PC-3 (cell line): Measurements from ENCODE around the gene RHBG. TPM values are rescaled to one million over a fixed set of nuclear protein-coding genes. Genes with fewer than 3 reads are reported as not detected.

Experiments used
- ATAC-seq: fragments of 200-7000 bp; cut with Tn5 transposase; 2 replicates; pipeline ENCODE4 v1.9.1; 2020; ENCODE audit warnings: mild to moderate bottlenecking, moderate library complexity
- BruUV-seq: library from RNA; stranded (reverse); fragments of 400-500 nt; replicated peaks from 2 replicates; lab custom pipeline; 2021; lab: Mats Ljungman, UMichigan
- CTCF ChIA-PET: fragments of 300-600 bp; sonication (Branson Sonifier 250); formaldehyde crosslinking; loops from one replicate; lab custom pipeline; 2022; ENCODE audit warnings: antibody characterized with exemption; lab: Charles Lee
- POLR2A ChIA-PET: fragments of 300-600 bp; sonication (Branson Sonifier 250); formaldehyde crosslinking; loops from one replicate; lab custom pipeline; 2022; ENCODE audit warnings: antibody characterized with exemption; ENCODE audit not compliant: unreplicated experiment; lab: Charles Lee
- DNase-seq: peaks from one replicate; pipeline ENCODE4 v3.0.0-alpha.2; 2015
- H2AFZ ChIP-seq: fragments of 300-600 bp; sonication (generic); 2 replicates; pipeline ENCODE4 v1.6.0; 2016; ENCODE audit warnings: antibody characterized with exemption, low read length
- H3F3A ChIP-seq: fragments of 300-600 bp; sonication (generic); one replicate; pipeline ENCODE4 v1.6.0; 2017; ENCODE audit warnings: antibody characterized with exemption, low read length, control low read depth, mild to moderate bottlenecking; ENCODE audit not compliant: unreplicated experiment
- H3K27ac ChIP-seq: fragments of 300-600 bp; sonication (generic); 2 replicates; pipeline ENCODE4 v1.5.1; 2016; ENCODE audit warnings: mild to moderate bottlenecking, low read length
- H3K27me3 ChIP-seq: fragments of 300-600 bp; sonication (generic); 2 replicates; pipeline ENCODE4 v1.6.1; 2016; ENCODE audit warnings: low read length, mixed read lengths
- H3K36me3 ChIP-seq: fragments of 300-600 bp; sonication (generic); 2 replicates; pipeline ENCODE4 v1.6.1; 2016; ENCODE audit warnings: low read depth, mixed run types, low read length, mixed read lengths
- H3K4me1 ChIP-seq: fragments of 300-600 bp; sonication (generic); 2 replicates; pipeline ENCODE4 v1.5.1; 2016; ENCODE audit warnings: low read length; ENCODE audit not compliant: insufficient read depth
- H3K4me2 ChIP-seq: fragments of 300-600 bp; sonication (generic); 2 replicates; pipeline ENCODE4 v1.6.0; 2016; ENCODE audit warnings: low read length
- H3K4me3 ChIP-seq: fragments of 300-600 bp; sonication (generic); 2 replicates; pipeline ENCODE4 v1.5.1; 2016; ENCODE audit warnings: mild to moderate bottlenecking, low read length, mixed read lengths
- H3K79me2 ChIP-seq: fragments of 300-600 bp; sonication (generic); 2 replicates; pipeline ENCODE4 v1.6.1; 2017; ENCODE audit warnings: low read length, mixed read lengths
- H3K9ac ChIP-seq: fragments of 300-600 bp; sonication (generic); 2 replicates; pipeline ENCODE4 v1.6.0; 2016; ENCODE audit warnings: mild to moderate bottlenecking, low read length
- H3K9me2 ChIP-seq: fragments of 300-600 bp; sonication (generic); replicated peaks from 2 replicates; pipeline ENCODE4 v1.6.1; 2016; ENCODE audit warnings: mixed run types, low read length, mixed read lengths
- H3K9me3 ChIP-seq: fragments of 300-600 bp; sonication (generic); 2 replicates; pipeline ENCODE4 v1.6.1; 2016; ENCODE audit warnings: low read length, mixed read lengths
- H4K20me1 ChIP-seq: fragments of 300-600 bp; sonication (generic); 2 replicates; pipeline ENCODE4 v1.6.1; 2016; ENCODE audit warnings: low read length, mixed read lengths
- EZH2 ChIP-seq: fragments of 300-600 bp; sonication (generic); IDR thresholded peaks from one replicate; pipeline ENCODE4 v1.6.1; 2017; ENCODE audit warnings: antibody characterized with exemption, mild to moderate bottlenecking, low read length; ENCODE audit not compliant: unreplicated experiment
- EZH2phosphoT487 ChIP-seq: fragments of 300-600 bp; sonication (generic); IDR thresholded peaks from 2 replicates; pipeline ENCODE4 v1.6.1; 2018; ENCODE audit warnings: mild to moderate bottlenecking, antibody characterized with exemption, low read length, borderline replicate concordance
- intact Hi-C: fragments of 100-400 bp; cut with micrococcal nuclease; formaldehyde crosslinking; loops from 2 replicates; pipeline ENCODE4 v1.9.0; 2023
- total RNA-seq: library from RNA; depleted of rRNA; stranded (reverse); fragments of >200 nt; gene quantifications from 2 replicates; pipeline ENCODE4 v1.2.3, GENCODE V29; 2014
- TF ChIP-seq, protein P1 (sequence below): fragments of 300-600 bp; sonication (generic); conservative IDR thresholded peaks from 2 replicates; pipeline ENCODE4 v1.5.1; 2017; ENCODE audit warnings: antibody characterized with exemption, low read depth, mild to moderate bottlenecking, low read length

Gene RHBG
- total RNA-seq, 1 experiment from 2014 or later = 0.26 TPM

DNA sequence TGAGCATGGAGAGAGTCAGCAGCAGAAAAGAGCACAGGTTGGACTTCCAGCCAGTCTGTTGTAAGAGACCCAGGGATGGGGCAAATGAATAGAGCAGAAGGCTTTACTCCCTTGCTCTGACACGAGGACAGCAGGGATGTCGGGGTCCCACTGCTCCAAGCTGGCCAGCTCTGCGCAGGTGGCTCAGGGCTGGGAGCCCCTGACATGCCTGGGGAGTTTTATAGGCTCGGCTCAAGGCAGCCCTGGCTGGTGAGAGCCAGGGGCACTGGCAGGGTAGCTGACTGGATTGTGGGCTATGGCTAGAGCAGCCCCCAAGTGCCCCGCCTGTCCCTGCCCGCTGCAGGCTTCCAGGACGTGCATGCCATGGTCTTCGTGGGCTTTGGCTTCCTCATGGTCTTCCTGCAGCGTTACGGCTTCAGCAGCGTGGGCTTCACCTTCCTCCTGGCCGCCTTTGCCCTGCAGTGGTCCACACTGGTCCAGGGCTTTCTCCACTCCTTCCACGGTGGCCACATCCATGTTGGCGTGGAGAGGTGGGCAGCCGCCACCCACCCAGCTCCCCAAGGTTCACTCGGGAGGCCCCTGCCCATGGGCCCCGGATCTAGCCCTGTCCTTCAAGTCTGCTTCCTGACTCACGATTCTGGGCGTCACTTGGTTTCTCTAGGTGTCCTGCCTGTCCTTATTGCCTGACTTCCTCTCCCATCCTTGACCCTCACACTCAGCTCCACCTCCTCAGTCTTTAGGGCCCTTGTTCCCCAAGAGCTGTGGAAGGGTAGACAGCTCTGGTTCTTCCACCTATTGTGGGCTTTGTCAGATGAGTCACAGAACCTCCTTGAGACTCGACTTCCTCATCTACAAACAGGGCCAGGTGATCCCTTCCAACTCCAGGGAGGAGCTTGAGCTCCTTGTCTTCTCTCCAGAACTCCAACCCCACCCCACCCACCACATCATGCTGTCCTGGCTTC, 8.2 kb downstream of the RHBG start:
- no peak overlapping the region for H3K9ac ChIP-seq
- H3K27ac ChIP-seq = no peak overlapping the region
- no peak overlapping the region for H3K4me2 ChIP-seq
- ChIA-PET POLR2A (no interaction called here), CTCF (interaction anchor here (0.6 kb wide), 1 partner anchor 28 kb away, joined by 4 read pairs; no protein-coding TSS in a partner anchor)
- no TSS peak for BruUV-seq
- no peak for DNase-seq
- H3K27me3 ChIP-seq = no peaks in the 10 kb centered on the region
- H3K9me2 ChIP-seq = no peaks in the 10 kb centered on the region
- no peak overlapping the region for H3K4me3 ChIP-seq
- H2AFZ ChIP-seq = no peak overlapping the region
- intact Hi-C loops = no loop called here
- peaks cover 6% of the 10 kb centered on the region; the same call in 1 of the 2 replicates for H3K4me1 ChIP-seq
- no peaks in the 10 kb centered on the region for H3K9me3 ChIP-seq
- ATAC-seq = no peak
- no peaks in the 10 kb centered on the region for H3K79me2 ChIP-seq
- H3F3A ChIP-seq = no peaks in the 10 kb centered on the region
- H3K36me3 ChIP-seq = no peaks in the 10 kb centered on the region
- TF ChIP-seq EZH2phosphoT487 = no peak
- TF ChIP-seq EZH2 = no peak
- TF ChIP-seq, protein P1, sequence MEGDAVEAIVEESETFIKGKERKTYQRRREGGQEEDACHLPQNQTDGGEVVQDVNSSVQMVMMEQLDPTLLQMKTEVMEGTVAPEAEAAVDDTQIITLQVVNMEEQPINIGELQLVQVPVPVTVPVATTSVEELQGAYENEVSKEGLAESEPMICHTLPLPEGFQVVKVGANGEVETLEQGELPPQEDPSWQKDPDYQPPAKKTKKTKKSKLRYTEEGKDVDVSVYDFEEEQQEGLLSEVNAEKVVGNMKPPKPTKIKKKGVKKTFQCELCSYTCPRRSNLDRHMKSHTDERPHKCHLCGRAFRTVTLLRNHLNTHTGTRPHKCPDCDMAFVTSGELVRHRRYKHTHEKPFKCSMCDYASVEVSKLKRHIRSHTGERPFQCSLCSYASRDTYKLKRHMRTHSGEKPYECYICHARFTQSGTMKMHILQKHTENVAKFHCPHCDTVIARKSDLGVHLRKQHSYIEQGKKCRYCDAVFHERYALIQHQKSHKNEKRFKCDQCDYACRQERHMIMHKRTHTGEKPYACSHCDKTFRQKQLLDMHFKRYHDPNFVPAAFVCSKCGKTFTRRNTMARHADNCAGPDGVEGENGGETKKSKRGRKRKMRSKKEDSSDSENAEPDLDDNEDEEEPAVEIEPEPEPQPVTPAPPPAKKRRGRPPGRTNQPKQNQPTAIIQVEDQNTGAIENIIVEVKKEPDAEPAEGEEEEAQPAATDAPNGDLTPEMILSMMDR = no peak
- H4K20me1 ChIP-seq = no peaks in the 10 kb centered on the region

DNA sequence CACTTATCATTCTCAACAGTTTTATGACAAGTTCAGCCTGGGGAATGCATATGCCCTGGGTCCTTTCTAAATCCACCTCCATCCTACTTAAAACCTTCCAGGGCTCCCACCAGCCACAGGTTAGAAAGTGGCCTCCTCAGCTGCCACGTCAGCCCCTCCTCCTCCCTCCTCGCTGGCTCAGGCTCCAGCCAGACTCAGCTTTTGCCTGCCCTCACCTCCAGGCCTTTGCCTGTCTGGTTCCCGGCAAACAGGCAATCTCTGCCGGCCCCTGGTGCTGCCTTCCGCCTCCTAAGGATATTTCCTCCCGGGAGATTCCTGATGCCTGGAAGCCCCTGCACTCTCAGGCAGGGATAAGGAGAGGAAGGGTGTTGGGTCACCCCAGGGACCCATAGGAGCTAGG, 9.5 kb downstream of the RHBG start:
- CTCF ChIA-PET = no interaction called here
- H2AFZ ChIP-seq = no peak overlapping the region
- no peak overlapping the region for H3K4me3 ChIP-seq
- BruUV-seq = no TSS peak
- peaks cover 12% of the 10 kb centered on the region; the same call in 1 of the 2 replicates for H3K4me1 ChIP-seq
- no peak overlapping the region for H3K27ac ChIP-seq
- DNase-seq (no peak), ATAC-seq (no peak)
- intact Hi-C loops = no loop called here
- H3K27me3 ChIP-seq = no peaks in the 10 kb centered on the region
- H3F3A ChIP-seq = no peaks in the 10 kb centered on the region
- POLR2A ChIA-PET = no interaction called here
- H4K20me1 ChIP-seq = no peaks in the 10 kb centered on the region
- no peak for TF ChIP-seq EZH2
- TF ChIP-seq EZH2phosphoT487 = no peak
- TF ChIP-seq, protein P1 = no peak
- H3K36me3 ChIP-seq = no peaks in the 10 kb centered on the region
- no peak overlapping the region for H3K4me2 ChIP-seq
- no peaks in the 10 kb centered on the region for H3K9me2 ChIP-seq
- no peaks in the 10 kb centered on the region for H3K79me2 ChIP-seq
- H3K9ac ChIP-seq = no peak overlapping the region
- no peaks in the 10 kb centered on the region for H3K9me3 ChIP-seq
